Measurements from ENCODE around the gene RRP7A. TPM values are rescaled to one million over a fixed set of nuclear protein-coding genes. Genes with fewer than 3 reads are reported as not detected.
"Not testable (repeated sequence)": the region's sequence is repeated elsewhere in the genome, so short reads cannot be mapped to it uniquely, and the experiment has no call there.

RRP7A gene
- total and polyA plus RNA-seq, 2 of the 13 experiments (the other 11 are each of a cell fraction or from before 2014, with no cell fraction given), result 15.3 to 41.6 TPM

DNA sequence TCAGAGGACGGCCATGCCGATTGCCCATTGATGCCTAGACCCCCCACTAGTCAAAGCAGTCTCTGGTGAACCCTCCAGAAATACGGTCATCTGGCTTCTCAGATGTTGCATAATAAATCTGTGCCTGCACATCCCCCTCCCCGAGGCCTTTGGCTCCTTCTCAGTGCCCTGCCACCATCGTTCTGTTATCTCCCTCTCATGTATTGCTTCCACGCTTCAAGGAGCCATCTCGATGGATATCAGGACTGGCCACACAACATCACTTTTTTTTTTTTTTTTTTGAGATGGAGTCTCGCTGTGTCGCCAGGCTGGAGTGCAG lies 1.6 kb upstream of the RRP7A start (continued):
- TF ChIP-seq, protein P1, sequence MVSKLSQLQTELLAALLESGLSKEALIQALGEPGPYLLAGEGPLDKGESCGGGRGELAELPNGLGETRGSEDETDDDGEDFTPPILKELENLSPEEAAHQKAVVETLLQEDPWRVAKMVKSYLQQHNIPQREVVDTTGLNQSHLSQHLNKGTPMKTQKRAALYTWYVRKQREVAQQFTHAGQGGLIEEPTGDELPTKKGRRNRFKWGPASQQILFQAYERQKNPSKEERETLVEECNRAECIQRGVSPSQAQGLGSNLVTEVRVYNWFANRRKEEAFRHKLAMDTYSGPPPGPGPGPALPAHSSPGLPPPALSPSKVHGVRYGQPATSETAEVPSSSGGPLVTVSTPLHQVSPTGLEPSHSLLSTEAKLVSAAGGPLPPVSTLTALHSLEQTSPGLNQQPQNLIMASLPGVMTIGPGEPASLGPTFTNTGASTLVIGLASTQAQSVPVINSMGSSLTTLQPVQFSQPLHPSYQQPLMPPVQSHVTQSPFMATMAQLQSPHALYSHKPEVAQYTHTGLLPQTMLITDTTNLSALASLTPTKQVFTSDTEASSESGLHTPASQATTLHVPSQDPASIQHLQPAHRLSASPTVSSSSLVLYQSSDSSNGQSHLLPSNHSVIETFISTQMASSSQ (IDR thresholded peaks at IDR 0.05; ENCODE audit: low read depth), result no peak
- TF ChIP-seq, protein P1 (CRISPR knock-in tag; IDR thresholded peaks at IDR 0.05; ENCODE audit: borderline replicate concordance), result no peak
- TF ChIP-seq, protein P2, sequence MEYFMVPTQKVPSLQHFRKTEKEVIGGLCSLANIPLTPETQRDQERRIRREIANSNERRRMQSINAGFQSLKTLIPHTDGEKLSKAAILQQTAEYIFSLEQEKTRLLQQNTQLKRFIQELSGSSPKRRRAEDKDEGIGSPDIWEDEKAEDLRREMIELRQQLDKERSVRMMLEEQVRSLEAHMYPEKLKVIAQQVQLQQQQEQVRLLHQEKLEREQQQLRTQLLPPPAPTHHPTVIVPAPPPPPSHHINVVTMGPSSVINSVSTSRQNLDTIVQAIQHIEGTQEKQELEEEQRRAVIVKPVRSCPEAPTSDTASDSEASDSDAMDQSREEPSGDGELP (IDR thresholded peaks at IDR 0.05; ENCODE audit: borderline replicate concordance, low read depth), result peak; percentile 14; the same call in 1 of the 2 replicates
- no peak for TF ChIP-seq ZNF564 (CRISPR knock-in tag; IDR thresholded peaks at IDR 0.05)
- TF ChIP-seq HES4 (CRISPR knock-in tag; IDR thresholded peaks at IDR 0.05; ENCODE audit: borderline replicate concordance), result no peak
- TF ChIP-seq ZNF629 (CRISPR knock-in tag; conservative IDR thresholded peaks at IDR 0.05), result no peak
- TF ChIP-seq ZSCAN21 (CRISPR knock-in tag; IDR thresholded peaks at IDR 0.05; ENCODE audit: borderline replicate concordance), result no peak
- 0 out of 2 replicates have a peak, but pooled peaks have one; percentile 16 for TF ChIP-seq DMAP1 (CRISPR knock-in tag; IDR thresholded peaks at IDR 0.05)
- 0 out of 2 replicates have a peak, but pooled peaks have one; percentile 17 for TF ChIP-seq ZNF468 (CRISPR knock-in tag; IDR thresholded peaks at IDR 0.05)
- TF ChIP-seq, protein P3, sequence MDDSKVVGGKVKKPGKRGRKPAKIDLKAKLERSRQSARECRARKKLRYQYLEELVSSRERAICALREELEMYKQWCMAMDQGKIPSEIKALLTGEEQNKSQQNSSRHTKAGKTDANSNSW (CRISPR knock-in tag; IDR thresholded peaks at IDR 0.05; ENCODE audit: borderline replicate concordance), result no peak
- no peak for TF ChIP-seq KDM5B (CRISPR knock-in tag; IDR thresholded peaks at IDR 0.05; ENCODE audit: borderline replicate concordance)
- no peak for TF ChIP-seq NPAS2 (CRISPR knock-in tag; IDR thresholded peaks at IDR 0.05; ENCODE audit: borderline replicate concordance)
- no peak for TF ChIP-seq PITX1 (CRISPR knock-in tag; IDR thresholded peaks at IDR 0.05)

DNA sequence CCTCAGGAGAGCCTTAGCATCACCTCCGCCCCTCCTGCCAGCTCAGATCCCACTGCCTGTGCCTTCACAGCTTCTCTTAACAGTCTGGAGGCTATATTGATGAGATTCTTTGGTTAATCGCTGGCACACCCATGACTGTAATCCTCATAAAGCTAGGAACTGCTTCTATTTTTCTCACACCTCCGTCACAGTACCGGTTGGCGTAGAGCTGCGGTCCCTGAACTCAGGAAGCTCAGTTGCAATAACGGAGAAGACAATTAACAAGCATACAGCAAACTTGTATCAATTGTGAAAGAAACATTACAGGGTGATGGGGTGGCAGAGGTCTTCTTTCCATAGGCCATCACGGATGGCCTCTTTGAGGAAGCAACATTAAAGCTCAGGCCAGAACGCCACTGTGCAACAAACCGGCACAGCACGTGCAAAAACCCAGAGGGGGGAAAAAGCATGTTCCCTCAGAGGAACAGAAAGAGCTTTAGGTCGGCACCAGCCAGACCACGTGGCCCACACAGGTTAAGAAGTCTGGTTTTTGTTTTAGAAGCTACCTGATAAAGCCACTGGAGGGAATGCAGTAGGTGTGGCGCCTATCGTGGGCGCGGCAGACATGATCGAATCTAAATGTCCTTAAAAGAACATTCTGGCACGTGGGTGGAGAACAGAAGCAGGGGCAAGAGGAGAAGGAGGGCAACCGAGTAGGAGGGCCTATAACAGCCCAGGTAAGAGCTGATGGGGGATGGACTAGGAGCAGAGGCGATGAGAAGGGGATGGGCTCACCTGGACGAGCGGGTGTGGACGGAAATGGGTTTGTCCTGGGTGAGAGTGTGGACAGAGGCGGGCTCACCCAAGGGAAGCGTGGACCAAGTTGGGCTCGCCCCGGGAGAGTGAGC lies 715 bp downstream of the RRP7A start:
- BruUV-seq (replicated peaks); ATAC-seq; H3K9me3 ChIP-seq (ENCODE audit: low read length); CTCF ChIA-PET (ENCODE audit: low intra/inter-chr PET ratio, low total read pairs); DNase-seq (ENCODE audit: low spot score); POLR2A ChIA-PET; in situ Hi-C loops (cut with HindIII; ENCODE audit: extremely low pct_ligation_motif_present, low pct_unique_long_range_greater_than_20kb); H3K27me3 ChIP-seq (ENCODE audit: control insufficient read depth in 1 of 2, insufficient read depth in 2 of 2, low read length in 2 of 2); H3K36me3 ChIP-seq (replicated peaks in 1 of 2; ENCODE audit: control insufficient read depth in 1 of 2, insufficient read depth in 2 of 2, low read length in 2 of 2); H2AFZ ChIP-seq (ENCODE audit: low read length); H4K20me1 ChIP-seq (ENCODE audit: insufficient read depth, low read length): not testable (repeated sequence)
- peak; percentile 81 for FAIRE-seq
- Histone ChIP-seq H3K4me3 (replicated peaks in 1 of 3; ENCODE audit: insufficient read depth in 1 of 3, low read depth in 2 of 3, low read length in 3 of 3) (peak overlapping the region; percentile 59 to 83 (median 76); a peak in 5 of 6 replicates), H3K4me1 (ENCODE audit: insufficient read depth, low read length) (peaks cover 56% of the 10 kb centered on the region), H3K79me2 (ENCODE audit: insufficient read depth, low read length) (peaks cover 11% of the 10 kb centered on the region), H3K9ac (ENCODE audit: insufficient read depth, low read depth, low read length) (peak overlapping the region; percentile 84), H3K27ac (ENCODE audit: extremely low read length, insufficient read depth, low read length) (peak overlapping the region; percentile 86), H3K4me2 (ENCODE audit: low read depth, low read length) (peak overlapping the region; percentile 93)
- 15% methylated on average over 13 of the region's 28 CpGs for WGBS (ENCODE audit: low lambda C conversion rate)
- intact Hi-C loops (cut with micrococcal nuclease; ENCODE audit: unreplicated experiment), result loop anchor here (10.0 kb wide), 1 partner anchor 96 kb away; the partner anchor contains the start of gene POLDIP3
